Liver (tissue), 9 donors: ENCODE results near the gene FAM83G. TPM values are rescaled to one million over a fixed set of nuclear protein-coding genes. Genes with fewer than 3 reads are reported as not detected.

Experiments used
- DNase-seq: peaks from one replicate; pipeline ENCODE4 v3.0.0-alpha.2; 2017; ENCODE audit warnings: low spot score
- H3K27ac ChIP-seq, 2 donors: one replicate each; pipeline ENCODE4 v1.7.0; 2013; ENCODE audit warnings: inconsistent platforms in 2 of 2, low read length in 2 of 2, control low read depth in 1 of 2, low read depth in 1 of 2, mild to moderate bottlenecking in 1 of 2
- H3K27me3 ChIP-seq, 4 donors: one replicate each; pipeline versions ENCODE4 v1.6.1 to v1.7.0; 2013; ENCODE audit warnings: low read length in 3 of 4, inconsistent platforms in 1 of 4, mild to moderate bottlenecking in 1 of 4, moderate library complexity in 1 of 4; ENCODE audit not compliant: control insufficient read depth in 4 of 4, insufficient read depth in 4 of 4
- H3K36me3 ChIP-seq, 4 donors: one replicate each; pipeline versions ENCODE4 v1.6.1 to v1.7.0; 2013; ENCODE audit warnings: low read length in 3 of 4, mild to moderate bottlenecking in 3 of 4, low read depth in 1 of 4, moderate library complexity in 1 of 4; ENCODE audit not compliant: control insufficient read depth in 4 of 4, insufficient read depth in 3 of 4
- H3K4me1 ChIP-seq, 4 donors: one replicate each; pipeline versions ENCODE4 v1.6.1 to v1.7.0; 2013; ENCODE audit warnings: low read length in 3 of 4, mild to moderate bottlenecking in 3 of 4, moderate library complexity in 1 of 4; ENCODE audit not compliant: control insufficient read depth in 4 of 4, insufficient read depth in 4 of 4
- H3K4me3 ChIP-seq, 3 donors: one replicate each; pipeline versions ENCODE4 v1.6.1 to v1.7.0; 2013; ENCODE audit warnings: low read length in 3 of 3, control low read depth in 1 of 3, low read depth in 1 of 3, mild to moderate bottlenecking in 1 of 3
- H3K9ac ChIP-seq, 2 donors: one replicate each; pipeline ENCODE4 v1.7.0; 2013; ENCODE audit warnings: low read length in 2 of 2, mild to moderate bottlenecking in 2 of 2, moderate library complexity in 2 of 2, control low read depth in 1 of 2, low read depth in 1 of 2
- H3K9me3 ChIP-seq, 4 donors: one replicate each; pipeline versions ENCODE4 v1.6.1 to v1.7.0; 2013; ENCODE audit warnings: low read length in 3 of 4; ENCODE audit not compliant: control insufficient read depth in 4 of 4
- ATF3 ChIP-seq: IDR thresholded peaks from 2 replicates; pipeline ENCODE4 v1.6.1; 2016; ENCODE audit warnings: antibody characterized with exemption
- CTCF ChIP-seq: fragments of 150-350 bp; IDR thresholded peaks from 2 replicates; pipeline ENCODE4 v1.5.1; 2017; ENCODE audit warnings: improper control_type of control experiment, low read depth, low read length; ENCODE audit not compliant: missing input control
- EGR1 ChIP-seq, 2 donors: IDR thresholded peaks; 2 replicates each; pipeline ENCODE4 v1.6.1; 2016 to 2018; ENCODE audit warnings: antibody characterized with exemption in 2 of 2, low read depth in 2 of 2
- FOXA1 ChIP-seq: IDR thresholded peaks from 2 replicates; pipeline ENCODE4 v1.6.1; 2016; ENCODE audit warnings: antibody characterized with exemption
- FOXA2 ChIP-seq: IDR thresholded peaks from 2 replicates; pipeline ENCODE4 v1.6.1; 2016; ENCODE audit warnings: antibody characterized with exemption
- GABPA ChIP-seq, 2 donors: IDR thresholded peaks in 1 of 2; conservative IDR thresholded peaks in 1 of 2; 2 replicates each; pipeline ENCODE4 v1.6.1; 2016; ENCODE audit warnings: antibody characterized with exemption in 2 of 2, mild to moderate bottlenecking in 1 of 2, moderate library complexity in 1 of 2
- HNF4A ChIP-seq, 2 donors: conservative IDR thresholded peaks; 2 replicates each; pipeline ENCODE4 v1.6.1; 2016; ENCODE audit warnings: antibody characterized with exemption in 2 of 2, mild to moderate bottlenecking in 2 of 2
- HNF4G ChIP-seq: IDR thresholded peaks from 2 replicates; pipeline ENCODE4 v1.6.1; 2016; ENCODE audit warnings: antibody characterized with exemption
- JUND ChIP-seq, 2 donors: IDR thresholded peaks; 2 replicates each; pipeline ENCODE4 v1.6.1; 2016; ENCODE audit warnings: antibody characterized with exemption in 2 of 2
- NR2F2 ChIP-seq: IDR thresholded peaks from 2 replicates; pipeline ENCODE4 v1.6.1; 2016; ENCODE audit warnings: antibody characterized with exemption
- RAD21 ChIP-seq, 2 donors: IDR thresholded peaks; 2 replicates each; pipeline ENCODE4 v1.6.1; 2016; ENCODE audit warnings: antibody characterized with exemption in 2 of 2, mild to moderate bottlenecking in 2 of 2
- RXRA ChIP-seq, 2 donors: IDR thresholded peaks; 2 replicates each; pipeline ENCODE4 v1.6.1; 2017 to 2018; ENCODE audit warnings: antibody characterized with exemption in 2 of 2, mild to moderate bottlenecking in 1 of 2
- SP1 ChIP-seq: IDR thresholded peaks from 2 replicates; pipeline ENCODE4 v1.6.1; 2018; ENCODE audit warnings: antibody characterized with exemption, mild to moderate bottlenecking
- TAF1 ChIP-seq: conservative IDR thresholded peaks from 2 replicates; pipeline ENCODE4 v1.6.1; 2016; ENCODE audit warnings: antibody characterized with exemption, mild to moderate bottlenecking
- YY1 ChIP-seq: IDR thresholded peaks from 2 replicates; pipeline ENCODE4 v1.6.1; 2016; ENCODE audit warnings: antibody characterized with exemption, mild to moderate bottlenecking
- ZBTB33 ChIP-seq: IDR thresholded peaks from 2 replicates; pipeline ENCODE4 v1.6.1; 2016; ENCODE audit warnings: antibody characterized with exemption
- WGBS: extraction: QIAGEN DNeasy Blood & Tissue Kit; methylation state at CpG from one replicate; pipeline ENCODE4 v1.1.7; 2013; 5-methylcytosine and 5-hydroxymethylcytosine counted together
- polyA plus RNA-seq, 2 donors: library from polyadenylated mRNA; stranded (reverse) in 1 of 2; unstranded in 1 of 2; fragments of 200-250 nt in 1 of 2; fragments of >200 nt in 1 of 2; fragmentation: Nextera tagmentation in 1 of 2; extraction: Ambion mirVana in 1 of 2; gene quantifications; one replicate each; pipeline versions ENCODE4 v1.2.1 to v1.2.3, GENCODE V29; 2013 to 2015
- total RNA-seq, 2 donors: library from RNA; depleted of rRNA; stranded (reverse); fragments of >200 nt; gene quantifications; one replicate each; pipeline ENCODE4 v1.2.3, GENCODE V29; 2014
- TF ChIP-seq, protein P1 (sequence below): IDR thresholded peaks from 2 replicates; pipeline ENCODE4 v1.6.1; 2016; ENCODE audit warnings: antibody characterized with exemption, mild to moderate bottlenecking
- TF ChIP-seq, protein P2 (sequence below): IDR thresholded peaks from 2 replicates; pipeline ENCODE4 v1.6.1; 2016; ENCODE audit warnings: antibody characterized with exemption
- donor health status: healthy.
- donor health status: healthy.
- donor health status: healthy.
- donor health status: healthy.
- donor health status: healthy.

FAM83G gene
- total and polyA plus RNA-seq, 4 donors, result 5.2 to 25.0 (median 11.5) TPM

DNA sequence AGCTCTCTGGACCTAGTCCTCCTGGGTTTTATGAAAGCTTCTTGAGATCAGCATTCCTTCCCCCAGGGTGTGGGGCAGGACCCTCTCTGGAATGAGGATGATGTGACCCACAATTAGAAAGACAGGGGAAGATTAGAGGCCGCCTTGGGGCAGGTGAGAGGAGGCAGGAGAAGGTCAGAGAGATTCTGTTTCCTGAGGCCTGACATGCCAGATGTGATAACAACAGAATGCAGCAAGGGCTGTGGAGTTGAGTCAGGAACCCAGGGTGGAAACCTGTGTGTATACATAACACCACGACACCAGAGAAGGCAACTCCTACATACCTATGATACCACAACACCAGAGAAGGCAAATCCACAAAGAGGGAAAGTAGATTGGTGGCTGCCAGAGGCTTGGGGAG, 58.0 kb downstream of the FAM83G start:
- Histone ChIP-seq H3K27me3 (no peaks in the 10 kb centered on the region), H3K9ac (no peak overlapping the region), H3K9me3 (no peaks in the 10 kb centered on the region), H3K27ac (no peak overlapping the region), H3K4me3 (no peak overlapping the region), H3K36me3 (no peaks in the 10 kb centered on the region), H3K4me1 (peaks cover 0 to 10% (median 3%) of the 10 kb centered on the region in 4 donors)
- WGBS, result 87% methylated on average over 2 of the region's 2 CpGs
- DNase-seq, result no peak
- no peak for TF ChIP-seq YY1
- TF ChIP-seq RXRA (IDR thresholded peaks at IDR 0.05), result no peak
- TF ChIP-seq HNF4A (conservative IDR thresholded peaks at IDR 0.05), result no peak
- TF ChIP-seq, protein P1, sequence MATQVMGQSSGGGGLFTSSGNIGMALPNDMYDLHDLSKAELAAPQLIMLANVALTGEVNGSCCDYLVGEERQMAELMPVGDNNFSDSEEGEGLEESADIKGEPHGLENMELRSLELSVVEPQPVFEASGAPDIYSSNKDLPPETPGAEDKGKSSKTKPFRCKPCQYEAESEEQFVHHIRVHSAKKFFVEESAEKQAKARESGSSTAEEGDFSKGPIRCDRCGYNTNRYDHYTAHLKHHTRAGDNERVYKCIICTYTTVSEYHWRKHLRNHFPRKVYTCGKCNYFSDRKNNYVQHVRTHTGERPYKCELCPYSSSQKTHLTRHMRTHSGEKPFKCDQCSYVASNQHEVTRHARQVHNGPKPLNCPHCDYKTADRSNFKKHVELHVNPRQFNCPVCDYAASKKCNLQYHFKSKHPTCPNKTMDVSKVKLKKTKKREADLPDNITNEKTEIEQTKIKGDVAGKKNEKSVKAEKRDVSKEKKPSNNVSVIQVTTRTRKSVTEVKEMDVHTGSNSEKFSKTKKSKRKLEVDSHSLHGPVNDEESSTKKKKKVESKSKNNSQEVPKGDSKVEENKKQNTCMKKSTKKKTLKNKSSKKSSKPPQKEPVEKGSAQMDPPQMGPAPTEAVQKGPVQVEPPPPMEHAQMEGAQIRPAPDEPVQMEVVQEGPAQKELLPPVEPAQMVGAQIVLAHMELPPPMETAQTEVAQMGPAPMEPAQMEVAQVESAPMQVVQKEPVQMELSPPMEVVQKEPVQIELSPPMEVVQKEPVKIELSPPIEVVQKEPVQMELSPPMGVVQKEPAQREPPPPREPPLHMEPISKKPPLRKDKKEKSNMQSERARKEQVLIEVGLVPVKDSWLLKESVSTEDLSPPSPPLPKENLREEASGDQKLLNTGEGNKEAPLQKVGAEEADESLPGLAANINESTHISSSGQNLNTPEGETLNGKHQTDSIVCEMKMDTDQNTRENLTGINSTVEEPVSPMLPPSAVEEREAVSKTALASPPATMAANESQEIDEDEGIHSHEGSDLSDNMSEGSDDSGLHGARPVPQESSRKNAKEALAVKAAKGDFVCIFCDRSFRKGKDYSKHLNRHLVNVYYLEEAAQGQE, result no peak
- TF ChIP-seq JUND (IDR thresholded peaks at IDR 0.05), result no peak
- TF ChIP-seq FOXA1, result no peak
- no peak for TF ChIP-seq RAD21 (IDR thresholded peaks at IDR 0.05)
- TF ChIP-seq CTCF, result no peak
- TF ChIP-seq, protein P2, sequence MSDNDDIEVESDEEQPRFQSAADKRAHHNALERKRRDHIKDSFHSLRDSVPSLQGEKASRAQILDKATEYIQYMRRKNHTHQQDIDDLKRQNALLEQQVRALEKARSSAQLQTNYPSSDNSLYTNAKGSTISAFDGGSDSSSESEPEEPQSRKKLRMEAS, result no peak
- TF ChIP-seq EGR1 (IDR thresholded peaks at IDR 0.05; ENCODE audit: low read depth in 2 of 2), result no peak

DNA sequence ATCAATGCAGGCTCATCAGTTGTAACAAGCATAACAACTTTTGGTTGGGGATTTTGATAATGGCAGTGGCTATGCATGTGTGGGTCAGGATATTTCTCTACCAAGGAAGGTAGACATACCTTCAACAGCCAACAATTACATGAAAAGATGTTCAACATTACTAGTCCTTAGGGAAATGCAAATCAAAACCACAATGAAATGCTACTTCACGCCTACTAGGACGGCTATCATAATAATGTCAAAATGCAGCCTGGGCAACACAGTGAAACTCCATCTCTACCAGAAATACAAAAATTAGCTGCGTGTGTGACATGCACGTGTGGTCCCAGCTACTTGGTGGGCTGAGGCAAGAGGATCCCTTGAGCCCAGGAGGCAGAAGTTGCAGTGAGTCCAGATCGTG, 59.9 kb downstream of the FAM83G start:
- Histone ChIP-seq H3K36me3 (no peaks in the 10 kb centered on the region), H3K9me3 (no peaks in the 10 kb centered on the region), H3K4me3 (no peak overlapping the region), H3K27ac (no peak overlapping the region), H3K27me3 (no peaks in the 10 kb centered on the region), H3K4me1 (no peaks in the 10 kb centered on the region), H3K9ac (no peak overlapping the region)
- no peak for DNase-seq
- TF ChIP-seq RXRA (IDR thresholded peaks at IDR 0.05) (no peak), FOXA2 (no peak), JUND (IDR thresholded peaks at IDR 0.05) (no peak), EGR1 (IDR thresholded peaks at IDR 0.05; ENCODE audit: low read depth in 2 of 2) (no peak), GABPA (IDR thresholded peaks at IDR 0.05 in 1 of 2, conservative IDR thresholded peaks at IDR 0.05 in 1 of 2) (no peak), NR2F2 (no peak), YY1 (no peak), ATF3 (no peak), HNF4A (conservative IDR thresholded peaks at IDR 0.05) (no peak), FOXA1 (no peak), HNF4G (no peak), ZBTB33 (no peak), TAF1 (no peak), CTCF (no peak), SP1 (no peak), RAD21 (IDR thresholded peaks at IDR 0.05) (no peak)
- TF ChIP-seq, protein P1, result no peak
- TF ChIP-seq, protein P2, result no peak
- 86% methylated on average over 5 of the region's 5 CpGs for WGBS
